Esophagus squamous epithelium (tissue), 4 donors: ENCODE results near the gene CTCF.

Experiments
- POLR2A ChIP-seq, 4 donors: fragments of 450-650 bp; IDR thresholded peaks; one replicate each; pipeline ENCODE4 v1.6.1; 2017; ENCODE audit warnings: antibody characterized with exemption in 4 of 4, mild to moderate bottlenecking in 4 of 4, moderate library complexity in 3 of 4
- TF ChIP-seq, protein P1 (sequence below), 6 experiments: fragments of 450-650 bp in 4 of 6; fragments of 200-600 bp in 2 of 6; sonication (generic) in 2 of 6; IDR thresholded peaks; one replicate each; pipeline ENCODE4 v1.5.1; 2016 to 2019; ENCODE audit warnings: antibody characterized with exemption in 6 of 6, mild to moderate bottlenecking in 4 of 6, moderate library complexity in 4 of 6

DNA sequence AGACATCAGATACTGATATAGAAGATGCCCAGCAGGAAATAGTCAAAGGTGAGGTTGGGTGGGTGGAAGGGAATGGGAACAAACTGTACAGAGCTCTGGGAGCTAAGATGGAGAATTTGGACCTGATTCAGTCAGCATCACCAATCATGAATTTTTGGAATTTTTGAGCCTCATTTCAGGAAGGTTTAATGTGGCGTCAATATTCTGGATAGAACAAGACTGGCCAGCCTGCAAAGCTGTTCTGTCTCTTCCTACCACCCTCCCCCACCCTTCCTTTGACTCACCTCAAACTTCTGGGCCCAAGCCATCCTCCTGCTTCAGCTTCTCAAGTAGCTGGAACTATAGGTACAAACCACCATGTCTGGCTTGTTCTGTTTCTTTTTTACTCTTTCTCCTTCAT lies 32.6 kb downstream of the CTCF start:
- TF ChIP-seq, protein P1, sequence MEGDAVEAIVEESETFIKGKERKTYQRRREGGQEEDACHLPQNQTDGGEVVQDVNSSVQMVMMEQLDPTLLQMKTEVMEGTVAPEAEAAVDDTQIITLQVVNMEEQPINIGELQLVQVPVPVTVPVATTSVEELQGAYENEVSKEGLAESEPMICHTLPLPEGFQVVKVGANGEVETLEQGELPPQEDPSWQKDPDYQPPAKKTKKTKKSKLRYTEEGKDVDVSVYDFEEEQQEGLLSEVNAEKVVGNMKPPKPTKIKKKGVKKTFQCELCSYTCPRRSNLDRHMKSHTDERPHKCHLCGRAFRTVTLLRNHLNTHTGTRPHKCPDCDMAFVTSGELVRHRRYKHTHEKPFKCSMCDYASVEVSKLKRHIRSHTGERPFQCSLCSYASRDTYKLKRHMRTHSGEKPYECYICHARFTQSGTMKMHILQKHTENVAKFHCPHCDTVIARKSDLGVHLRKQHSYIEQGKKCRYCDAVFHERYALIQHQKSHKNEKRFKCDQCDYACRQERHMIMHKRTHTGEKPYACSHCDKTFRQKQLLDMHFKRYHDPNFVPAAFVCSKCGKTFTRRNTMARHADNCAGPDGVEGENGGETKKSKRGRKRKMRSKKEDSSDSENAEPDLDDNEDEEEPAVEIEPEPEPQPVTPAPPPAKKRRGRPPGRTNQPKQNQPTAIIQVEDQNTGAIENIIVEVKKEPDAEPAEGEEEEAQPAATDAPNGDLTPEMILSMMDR (IDR thresholded peaks at IDR 0.05) = no peak
- no peak for TF ChIP-seq POLR2A (IDR thresholded peaks at IDR 0.05)
